ENCODE results near the gene OR52H1. TPM values are rescaled to one million over a fixed set of nuclear protein-coding genes. Genes with fewer than 3 reads are reported as not detected.
A peak's percentile ranks its signal among the peaks of the same experiment; 100 is the strongest.
"Not testable (repeated sequence)": the region's sequence is repeated elsewhere in the genome, so short reads cannot be mapped to it uniquely, and the experiment has no call there.

Gene OR52H1
- not detected in 2 replicates for total RNA-seq (2014; rRNA removed; shearing (Covaris generic); ENCODE audit: low replicate concordance)

DNA sequence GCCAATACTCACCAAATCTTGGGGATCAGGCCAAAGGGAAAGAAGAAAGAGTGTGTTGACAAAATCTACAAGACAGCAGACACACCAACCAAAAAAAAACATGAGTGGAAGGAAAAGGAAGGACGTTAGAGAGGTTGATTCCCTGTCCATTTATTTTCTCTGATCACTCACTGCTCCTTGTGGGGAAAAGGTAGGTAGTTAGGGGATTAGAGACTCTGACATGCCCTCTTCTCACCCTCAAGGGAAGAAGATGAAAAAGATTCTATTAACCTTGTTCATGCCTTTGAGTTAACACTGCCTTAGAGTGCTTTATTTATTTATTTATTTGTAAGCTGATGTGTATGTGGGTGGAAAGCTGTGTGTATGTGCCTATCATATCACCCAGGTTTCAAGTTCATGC lies at the start of gene OR52H1:
TSS of gene OR52H1 (minus strand) at position 101 of the 400 bp plus-strand sequence. CDS start 3,035 bp downstream, outside the sequence.
- in situ Hi-C loops (cut with HindIII; ENCODE audit: low pct_unique_long_range_greater_than_20kb, low sequenced_read_pairs) = no loop called here
- DNase-seq (ENCODE audit: low read depth) = no peak

DNA sequence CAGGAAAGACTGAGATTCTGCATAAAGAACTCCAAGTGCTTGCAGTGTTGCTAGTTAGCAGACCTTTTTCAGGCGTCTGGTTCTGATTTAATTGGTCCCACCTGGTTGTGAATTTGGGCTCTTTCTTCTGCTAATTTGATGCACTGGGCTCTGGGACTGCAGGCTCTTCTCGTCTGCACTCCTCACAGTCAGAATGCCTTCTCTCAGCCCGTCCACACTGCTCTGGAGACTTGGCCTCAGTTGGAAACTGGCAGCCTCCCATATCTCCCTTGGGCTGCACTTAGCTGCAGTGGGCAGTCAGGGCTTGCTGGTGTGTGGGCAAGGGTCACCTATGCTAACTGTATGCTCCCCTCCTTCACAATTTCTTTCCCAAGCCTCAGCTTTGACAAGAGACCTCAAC lies 49.6 kb upstream of the OR52H1 start:
- in situ Hi-C loops (cut with HindIII; ENCODE audit: low pct_unique_long_range_greater_than_20kb, low sequenced_read_pairs) = no loop called here
- DNase-seq (ENCODE audit: low read depth) = no peak

- in situ Hi-C loops (cut with HindIII; ENCODE audit: low pct_unique_long_range_greater_than_20kb, low sequenced_read_pairs) = no loop called here
- DNase-seq (ENCODE audit: low read depth) = peak; percentile 56
These were observed 48.4 kb upstream of the OR52H1 start, which contains the start of gene TRIM6 for GRCh38 chr11:5596607-5597201. TSS of gene TRIM6 (plus strand) at chr11:5596637. CDS start at chr11:5596898, 261 bp downstream.

DNA sequence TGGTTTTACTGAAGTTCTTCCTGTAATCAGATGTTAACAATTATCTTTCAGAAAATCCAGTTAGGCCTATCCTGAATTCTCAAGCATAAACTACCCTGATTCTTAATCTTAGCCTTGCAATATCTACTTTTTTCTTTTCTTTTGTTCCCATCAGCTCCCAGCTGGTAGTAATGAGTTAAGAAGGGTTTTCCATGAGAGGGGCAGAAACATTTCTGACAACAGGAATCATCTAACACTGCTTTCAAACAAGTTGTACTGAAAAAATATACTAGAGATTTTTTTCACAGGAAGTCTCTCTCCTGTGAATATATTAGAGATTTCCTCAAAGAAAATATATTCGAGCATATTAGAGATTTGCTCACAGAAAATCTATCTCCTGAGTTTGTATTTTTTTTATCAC lies 44.8 kb upstream of the OR52H1 start:
- no peak for DNase-seq (ENCODE audit: low read depth)
- in situ Hi-C loops (cut with HindIII; ENCODE audit: low pct_unique_long_range_greater_than_20kb, low sequenced_read_pairs) = no loop called here

- in situ Hi-C loops (cut with HindIII; ENCODE audit: low pct_unique_long_range_greater_than_20kb, low sequenced_read_pairs) = no loop called here
- DNase-seq (ENCODE audit: low read depth) = no peak
These were observed 44.3 kb upstream of the OR52H1 start for GRCh38 chr11:5592615-5593014.

- in situ Hi-C loops (cut with HindIII; ENCODE audit: low pct_unique_long_range_greater_than_20kb, low sequenced_read_pairs) = no loop called here
- DNase-seq (ENCODE audit: low read depth) = peak; percentile 31
These were observed 43.3 kb upstream of the OR52H1 start for GRCh38 chr11:5591613-5592012.

- in situ Hi-C loops (cut with HindIII; ENCODE audit: low pct_unique_long_range_greater_than_20kb, low sequenced_read_pairs); DNase-seq (ENCODE audit: low read depth): not testable (repeated sequence)
These were observed 41.6 kb upstream of the OR52H1 start for GRCh38 chr11:5589906-5590305.

DNA sequence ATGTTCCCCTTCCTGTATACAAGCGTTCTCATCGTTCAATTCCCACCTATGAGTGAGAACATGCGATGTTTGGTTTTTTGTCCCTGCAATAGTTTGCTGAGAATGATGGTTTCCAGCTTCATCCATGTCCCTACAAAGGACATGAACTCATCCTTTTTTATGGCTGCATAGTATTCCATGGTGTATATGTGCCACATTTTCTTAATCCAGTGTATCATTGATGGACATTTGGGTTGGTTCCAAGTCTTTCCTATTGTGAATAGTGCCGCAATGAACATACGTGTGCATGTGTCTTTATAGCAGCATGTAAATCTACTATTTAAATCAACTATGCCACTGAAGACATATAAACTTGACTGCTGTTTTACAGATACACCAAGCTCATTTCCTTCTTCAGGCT lies 36.1 kb upstream of the OR52H1 start:
- DNase-seq (ENCODE audit: low read depth); in situ Hi-C loops (cut with HindIII; ENCODE audit: low pct_unique_long_range_greater_than_20kb, low sequenced_read_pairs): not testable (repeated sequence)

GRCh38 chr11:5581014-5581413 lies 32.7 kb upstream of the OR52H1 start:
- no peak for DNase-seq (ENCODE audit: low read depth)
- in situ Hi-C loops (cut with HindIII; ENCODE audit: low pct_unique_long_range_greater_than_20kb, low sequenced_read_pairs) = no loop called here

DNA sequence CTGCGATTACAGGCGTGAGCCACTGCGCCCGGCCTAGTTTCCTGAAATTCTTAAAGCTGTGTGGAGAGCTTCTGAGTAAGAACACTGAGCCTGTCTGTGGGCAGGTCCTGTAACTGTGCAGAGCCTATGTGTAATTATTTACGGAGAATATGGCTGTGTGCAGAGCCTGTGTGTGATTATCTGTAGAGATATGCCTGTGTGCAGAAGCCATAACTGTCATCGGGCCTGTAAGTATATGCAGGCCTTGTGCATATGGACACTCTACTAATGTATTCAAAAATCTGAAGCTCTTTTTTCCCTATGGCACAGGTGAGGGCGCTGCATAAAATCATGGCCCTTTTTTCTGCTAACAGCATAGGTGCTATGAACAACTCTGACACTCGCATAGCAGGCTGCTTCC lies 32.2 kb upstream of the OR52H1 start, which contains the start of gene OR52B6:
TSS of gene OR52B6 (plus strand) at position 301 of the 400 bp plus-strand sequence. CDS start at position 301, 0 bp downstream.
- DNase-seq (ENCODE audit: low read depth) = no peak
- in situ Hi-C loops (cut with HindIII; ENCODE audit: low pct_unique_long_range_greater_than_20kb, low sequenced_read_pairs) = no loop called here

- in situ Hi-C loops (cut with HindIII; ENCODE audit: low pct_unique_long_range_greater_than_20kb, low sequenced_read_pairs) = no loop called here
These were observed 28.8 kb upstream of the OR52H1 start for GRCh38 chr11:5577101-5577500.

GRCh38 chr11:5575152-5575551 lies 26.8 kb upstream of the OR52H1 start:
- no peak for DNase-seq (ENCODE audit: low read depth)
- in situ Hi-C loops (cut with HindIII; ENCODE audit: low pct_unique_long_range_greater_than_20kb, low sequenced_read_pairs) = no loop called here

More at GRCh38 chr11:5577101-5577500, 28.8 kb upstream of the OR52H1 start:
- no peak for DNase-seq (ENCODE audit: low read depth)

GRCh38 chr11:5574654-5575053 lies 26.3 kb upstream of the OR52H1 start:
- in situ Hi-C loops (cut with HindIII; ENCODE audit: low pct_unique_long_range_greater_than_20kb, low sequenced_read_pairs) = no loop called here
- DNase-seq (ENCODE audit: low read depth) = no peak

- in situ Hi-C loops (cut with HindIII; ENCODE audit: low pct_unique_long_range_greater_than_20kb, low sequenced_read_pairs) = no loop called here
- no peak for DNase-seq (ENCODE audit: low read depth)
These were observed 16.1 kb upstream of the OR52H1 start for GRCh38 chr11:5564259-5565019.

DNA sequence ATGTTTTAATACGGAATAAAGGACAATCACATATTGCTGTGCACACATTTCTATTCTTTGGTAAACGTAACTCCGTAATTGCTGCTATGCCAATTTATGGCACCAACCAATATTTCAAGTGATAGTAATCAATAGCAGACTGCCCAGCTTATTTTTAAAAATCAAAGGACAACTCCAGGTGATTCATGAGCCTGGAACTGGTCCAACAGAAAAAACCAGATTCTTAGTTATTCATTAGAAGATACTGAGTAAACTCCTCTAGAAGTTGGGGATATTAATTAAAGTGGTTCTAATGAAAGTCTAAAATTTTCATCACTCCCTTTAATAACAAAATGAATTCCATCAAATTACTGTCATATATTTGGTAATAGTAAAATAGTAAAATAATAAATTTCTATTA lies 9.4 kb upstream of the OR52H1 start:
- in situ Hi-C loops (cut with HindIII; ENCODE audit: low pct_unique_long_range_greater_than_20kb, low sequenced_read_pairs) = no loop called here

DNA sequence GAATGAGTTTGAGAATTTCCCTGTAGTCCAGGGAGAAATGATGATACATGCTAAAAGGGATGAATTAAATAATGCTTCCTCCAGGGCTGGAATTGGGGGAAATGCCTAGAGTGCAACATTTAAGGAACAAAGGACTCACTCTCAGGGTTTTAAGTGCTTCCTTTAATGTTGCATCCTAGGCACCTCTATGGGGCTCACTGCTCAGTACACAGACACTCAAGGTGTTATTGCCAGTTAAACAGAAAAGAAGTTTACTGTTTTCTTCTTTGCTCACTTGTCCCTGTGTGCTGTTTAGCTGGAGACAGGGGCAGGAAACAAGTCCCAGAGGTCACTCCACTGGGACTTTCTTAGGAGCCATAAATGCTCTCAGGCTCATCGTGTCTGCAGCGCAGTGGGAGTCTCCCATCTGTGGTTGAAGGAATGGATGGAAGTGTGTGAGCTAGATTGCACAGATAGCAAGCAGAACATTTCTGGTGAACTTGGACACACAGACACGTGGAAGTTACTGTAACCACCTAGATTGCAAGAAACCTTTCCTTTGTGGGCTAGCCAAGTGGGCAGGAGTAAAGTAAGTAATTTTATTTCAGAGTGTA lies 8.4 kb upstream of the OR52H1 start:
- no peak for DNase-seq (ENCODE audit: low read depth)
- in situ Hi-C loops (cut with HindIII; ENCODE audit: low pct_unique_long_range_greater_than_20kb, low sequenced_read_pairs) = no loop called here

More for the DNA sequence above, 9.4 kb upstream of the OR52H1 start:
- no peak for DNase-seq (ENCODE audit: low read depth)

GRCh38 chr11:5553343-5553742 lies 5.0 kb upstream of the OR52H1 start:
- no peak for DNase-seq (ENCODE audit: low read depth)
- in situ Hi-C loops (cut with HindIII; ENCODE audit: low pct_unique_long_range_greater_than_20kb, low sequenced_read_pairs) = no loop called here

DNA sequence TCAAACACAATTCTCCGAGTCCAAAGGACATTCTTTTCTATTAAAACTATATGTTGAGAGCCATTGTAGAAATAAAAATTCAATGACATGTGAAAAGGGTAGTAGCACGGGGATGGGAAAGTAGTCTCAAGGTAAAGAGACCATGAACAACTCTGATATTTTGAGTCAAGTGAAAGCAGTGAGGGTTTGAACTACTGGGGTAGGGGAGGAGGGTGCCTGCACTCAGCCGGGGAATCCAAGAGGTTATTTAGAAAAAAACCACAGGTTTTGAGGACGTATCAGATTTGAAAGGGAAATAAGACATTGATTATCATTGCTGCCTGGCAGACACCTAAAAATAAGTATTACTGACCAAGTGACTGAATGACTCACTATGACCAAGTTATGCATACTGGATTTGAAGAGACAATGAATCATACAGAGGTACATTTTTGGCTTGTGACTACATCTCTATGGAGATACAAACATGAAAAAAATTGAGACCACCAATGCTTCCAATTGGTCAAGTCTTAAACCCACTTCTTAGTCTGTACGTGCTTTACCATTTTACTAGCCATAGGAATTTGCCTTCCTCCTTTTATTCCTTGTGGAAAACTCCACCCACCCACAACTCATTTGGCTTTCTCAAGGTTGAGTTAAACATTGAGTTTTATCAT lies 2.2 kb upstream of the OR52H1 start:
- DNase-seq (ENCODE audit: low read depth) = no peak
- in situ Hi-C loops (cut with HindIII; ENCODE audit: low pct_unique_long_range_greater_than_20kb, low sequenced_read_pairs) = no loop called here

GRCh38 chr11:5547982-5548381 lies 358 bp downstream of the OR52H1 start:
- in situ Hi-C loops (cut with HindIII; ENCODE audit: low pct_unique_long_range_greater_than_20kb, low sequenced_read_pairs) = no loop called here
- DNase-seq (ENCODE audit: low read depth) = no peak
